ENCODE results near the gene TRAF3IP3.

TRAF3IP3 gene

GRCh38 chr1:209738270-209738669, 17.6 kb upstream of the TRAF3IP3 start:
- no peak for DNase-seq

- DNase-seq: no peak
Observed at GRCh38 chr1:209741193-209741592, 14.7 kb upstream of the TRAF3IP3 start.

- DNase-seq: no peak
Observed at GRCh38 chr1:209741889-209742288, 14.0 kb upstream of the TRAF3IP3 start.

GRCh38 chr1:209742409-209743144, 13.3 kb upstream of the TRAF3IP3 start:
- DNase-seq: no peak

- DNase-seq: no peak
Observed at GRCh38 chr1:209743145-209743482, 12.7 kb upstream of the TRAF3IP3 start.

- DNase-seq: no peak
Observed at GRCh38 chr1:209746451-209747165, 9.2 kb upstream of the TRAF3IP3 start.

GRCh38 chr1:209747580-209748262, 8.1 kb upstream of the TRAF3IP3 start:
- DNase-seq: peak; percentile 81

GRCh38 chr1:209748620-209749019, 7.2 kb upstream of the TRAF3IP3 start:
- DNase-seq: no peak

- DNase-seq: no peak
Observed at GRCh38 chr1:209749205-209749604, 6.6 kb upstream of the TRAF3IP3 start.

GRCh38 chr1:209749670-209750323, 6.1 kb upstream of the TRAF3IP3 start:
- DNase-seq: no peak

GRCh38 chr1:209751627-209752231, 4.1 kb upstream of the TRAF3IP3 start:
- DNase-seq: no peak

- no peak for DNase-seq
Observed at GRCh38 chr1:209752890-209753289, 3.0 kb upstream of the TRAF3IP3 start.

GRCh38 chr1:209755256-209755655, 597 bp upstream of the TRAF3IP3 start:
- no peak for DNase-seq

- no peak for DNase-seq
Observed at GRCh38 chr1:209756615-209757445, 977 bp downstream of the TRAF3IP3 start.

GRCh38 chr1:209758400-209758799, 2.5 kb downstream of the TRAF3IP3 start:
- DNase-seq: no peak

GRCh38 chr1:209759829-209760359, 4.0 kb downstream of the TRAF3IP3 start:
- DNase-seq: no peak

GRCh38 chr1:209761011-209761635, 5.3 kb downstream of the TRAF3IP3 start:
- no peak for DNase-seq

GRCh38 chr1:209766051-209766450, 10.2 kb downstream of the TRAF3IP3 start:
- no peak for DNase-seq

- no peak for DNase-seq
Observed at GRCh38 chr1:209767096-209767495, 11.2 kb downstream of the TRAF3IP3 start.

GRCh38 chr1:209767706-209768105, 11.9 kb downstream of the TRAF3IP3 start:
- DNase-seq: no peak

GRCh38 chr1:209768354-209768774, 12.5 kb downstream of the TRAF3IP3 start:
- no peak for DNase-seq
